Measurements from ENCODE around the gene SEMA5A.
A peak's percentile ranks its signal among the peaks of the same experiment; 100 is the strongest.

SEMA5A gene

GRCh38 chr5:9523090-9523823 lies 22.6 kb downstream of the SEMA5A start:
- no peak for DNase-seq

GRCh38 chr5:9519537-9519936 lies 26.3 kb downstream of the SEMA5A start:
- DNase-seq, result no peak

GRCh38 chr5:9516591-9516990 lies 29.3 kb downstream of the SEMA5A start:
- DNase-seq, result peak in 3 of 56 donors; percentile 8 to 19 (median 11)

GRCh38 chr5:9515436-9515835 lies 30.4 kb downstream of the SEMA5A start:
- DNase-seq, result no peak

- DNase-seq, result no peak
Measured at GRCh38 chr5:9514968-9515367, 30.9 kb downstream of the SEMA5A start.

- no peak for DNase-seq
Measured at GRCh38 chr5:9513827-9514226, 32.0 kb downstream of the SEMA5A start.

GRCh38 chr5:9512457-9512856 lies 33.4 kb downstream of the SEMA5A start:
- DNase-seq, result no peak

GRCh38 chr5:9507974-9508373 lies 37.9 kb downstream of the SEMA5A start:
- no peak for DNase-seq

GRCh38 chr5:9505225-9505624 lies 40.6 kb downstream of the SEMA5A start:
- DNase-seq, result no peak

GRCh38 chr5:9502864-9503263 lies 43.0 kb downstream of the SEMA5A start:
- DNase-seq, result no peak

- DNase-seq, result no peak
Measured at GRCh38 chr5:9502050-9502834, 43.6 kb downstream of the SEMA5A start.

- DNase-seq, result no peak
Measured at GRCh38 chr5:9500625-9501024, 45.2 kb downstream of the SEMA5A start.

GRCh38 chr5:9500193-9500592 lies 45.7 kb downstream of the SEMA5A start:
- DNase-seq, result no peak

GRCh38 chr5:9499498-9499876 lies 46.4 kb downstream of the SEMA5A start:
- no peak for DNase-seq

GRCh38 chr5:9498541-9499497 lies 47.1 kb downstream of the SEMA5A start:
- no peak for DNase-seq

- DNase-seq, result no peak
Measured at GRCh38 chr5:9497347-9497746, 48.5 kb downstream of the SEMA5A start.

GRCh38 chr5:9496801-9497200 lies 49.1 kb downstream of the SEMA5A start:
- no peak for DNase-seq

- DNase-seq, result no peak
Measured at GRCh38 chr5:9495121-9495520, 50.8 kb downstream of the SEMA5A start.

- DNase-seq, result no peak
Measured at GRCh38 chr5:9494301-9494700, 51.6 kb downstream of the SEMA5A start.

- no peak for DNase-seq
Measured at GRCh38 chr5:9490494-9491097, 55.3 kb downstream of the SEMA5A start.

- no peak for DNase-seq
Measured at GRCh38 chr5:9483779-9484178, 62.1 kb downstream of the SEMA5A start.
